GM18868 (cell line): ENCODE results near the gene SNX15.
A peak's percentile ranks its signal among the peaks of the same experiment; 100 is the strongest.
"Not testable (repeated sequence)": the region's sequence is repeated elsewhere in the genome, so short reads cannot be mapped to it uniquely, and the experiment has no call there.

ENCODE experiments used
- ATAC-seq: cut with Tn5 transposase; IDR thresholded peaks from one replicate; pipeline ENCODE4 v1.9.1; 2021; ENCODE audit warnings: mild to moderate bottlenecking, moderate library complexity; ENCODE audit not compliant: unreplicated experiment

SNX15 gene, protein sequence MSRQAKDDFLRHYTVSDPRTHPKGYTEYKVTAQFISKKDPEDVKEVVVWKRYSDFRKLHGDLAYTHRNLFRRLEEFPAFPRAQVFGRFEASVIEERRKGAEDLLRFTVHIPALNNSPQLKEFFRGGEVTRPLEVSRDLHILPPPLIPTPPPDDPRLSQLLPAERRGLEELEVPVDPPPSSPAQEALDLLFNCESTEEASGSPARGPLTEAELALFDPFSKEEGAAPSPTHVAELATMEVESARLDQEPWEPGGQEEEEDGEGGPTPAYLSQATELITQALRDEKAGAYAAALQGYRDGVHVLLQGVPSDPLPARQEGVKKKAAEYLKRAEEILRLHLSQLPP

DNA sequence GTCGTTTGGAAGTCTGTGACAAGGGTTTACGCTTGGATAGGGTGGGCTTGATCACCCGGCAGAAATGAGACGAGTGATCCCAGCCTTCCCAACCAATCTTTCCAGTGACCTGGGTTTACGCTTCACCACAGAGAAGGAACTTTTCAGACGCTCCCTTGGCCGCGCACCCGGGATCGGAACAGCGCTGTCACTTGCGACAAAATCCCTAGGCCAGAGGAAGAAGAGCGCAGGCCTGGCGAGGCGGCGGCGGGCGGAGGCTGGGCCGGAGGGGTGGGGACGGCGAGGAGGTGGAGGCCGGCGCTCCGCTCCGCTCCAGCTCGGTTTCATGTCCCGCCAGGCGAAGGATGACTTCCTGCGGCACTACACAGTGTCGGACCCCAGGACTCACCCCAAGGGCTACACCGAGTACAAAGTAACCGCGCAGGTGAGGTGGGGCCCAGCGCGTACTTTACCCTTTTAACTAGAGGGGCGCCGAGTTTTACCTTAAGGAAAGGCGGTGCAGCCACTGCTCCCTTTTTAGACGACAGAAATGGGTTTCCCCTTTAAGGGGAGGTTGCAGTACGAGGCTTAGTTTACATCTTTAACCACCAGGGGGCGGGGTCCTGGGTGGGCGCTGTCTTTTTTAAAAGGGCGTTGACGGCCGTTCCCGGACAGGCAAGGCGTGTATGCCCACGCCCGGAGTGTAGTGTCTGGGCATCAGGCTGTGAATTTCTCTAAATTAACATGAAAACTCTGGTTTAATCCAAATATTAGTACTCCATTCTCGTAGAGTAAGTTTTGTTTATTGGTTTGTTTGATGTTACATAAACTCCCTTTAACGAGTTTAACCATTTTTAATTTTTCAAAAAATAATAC lies at the start of gene SNX15:
Gene SNX15 (plus strand): TSS at position 227 of the 855 bp plus-strand sequence. CDS start 99 bp downstream, at position 326.
- ATAC-seq = peak; percentile 88

DNA sequence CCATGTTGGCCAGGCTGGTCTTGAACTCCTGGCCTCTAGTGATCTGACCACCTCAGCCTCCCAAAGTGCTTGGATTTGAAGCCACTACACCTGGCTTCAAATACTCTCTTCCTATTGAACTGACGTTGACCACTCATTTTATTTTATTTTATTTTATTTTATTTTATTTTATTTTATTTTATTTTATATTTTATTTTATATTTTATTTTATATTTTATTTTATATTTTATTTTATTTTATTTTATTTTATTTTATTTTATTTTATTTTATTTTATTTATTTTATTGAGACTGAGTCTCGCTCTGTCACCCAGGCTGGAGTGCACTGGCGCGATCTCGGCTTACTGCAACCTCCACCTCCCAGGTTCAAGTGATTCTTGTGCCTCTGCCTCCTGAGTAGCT lies 43.9 kb upstream of the SNX15 start:
- ATAC-seq = not testable (repeated sequence)

DNA sequence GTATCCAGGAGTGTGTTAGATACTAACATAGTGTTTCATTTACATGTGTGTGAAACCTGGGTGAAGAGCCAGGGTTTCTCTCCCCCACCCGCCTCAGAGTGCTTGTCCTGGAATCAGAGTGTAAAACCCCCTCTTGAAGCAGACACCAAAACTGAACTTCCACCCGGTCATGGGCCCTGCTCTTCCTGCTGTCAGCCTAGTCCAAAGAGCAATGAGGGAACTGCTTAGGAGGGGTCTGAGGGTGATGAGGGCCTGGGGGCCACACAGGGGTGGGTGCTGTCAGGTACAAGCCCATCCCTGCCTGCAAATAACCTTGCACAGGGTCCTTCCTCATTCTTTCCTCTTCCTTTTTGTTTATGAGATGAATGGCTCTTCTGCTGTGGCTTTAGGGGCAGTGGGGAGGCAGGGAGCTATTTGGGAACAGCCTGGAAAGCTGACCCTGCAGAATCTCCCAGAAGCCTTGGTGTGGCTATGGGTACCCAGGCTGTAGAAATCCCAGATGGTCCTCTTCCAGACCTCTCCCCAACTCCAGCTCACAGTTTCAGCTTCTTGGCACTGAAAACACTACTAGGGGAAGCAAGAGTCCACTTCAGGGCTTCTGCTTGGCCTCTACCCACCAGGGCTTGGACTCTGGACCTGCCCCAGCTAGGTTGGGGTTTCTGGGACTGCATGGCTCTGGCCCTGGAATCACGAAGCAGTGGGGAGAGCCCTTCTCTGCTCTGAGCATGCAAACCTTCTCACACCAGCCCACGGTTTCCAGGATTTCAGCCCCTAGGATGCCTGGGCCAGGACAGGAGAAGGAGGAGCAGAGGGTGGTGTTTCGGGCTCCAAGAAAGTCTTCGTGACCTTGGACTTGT lies 39.0 kb upstream of the SNX15 start:
- ATAC-seq = no peak

DNA sequence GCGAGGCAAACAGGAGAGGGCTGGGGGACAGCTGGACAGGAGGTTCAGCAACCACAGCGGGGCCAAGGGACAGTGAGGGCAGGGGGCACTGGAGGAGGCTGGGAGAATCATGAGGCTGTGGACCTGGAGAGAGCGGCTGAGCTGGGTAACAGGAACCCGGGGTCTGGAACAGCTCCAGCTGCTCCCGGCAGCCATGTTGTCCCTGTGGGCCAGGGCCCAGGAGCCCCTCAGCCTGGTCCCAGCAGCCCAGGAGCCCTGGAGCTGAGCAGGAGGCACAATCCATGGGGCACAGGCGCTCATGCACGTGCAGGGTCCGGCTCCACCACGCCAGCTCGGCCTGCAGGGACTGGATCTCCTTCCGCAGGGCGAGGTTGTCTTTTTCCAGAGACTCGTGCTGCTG lies 37.8 kb upstream of the SNX15 start:
- no peak for ATAC-seq

DNA sequence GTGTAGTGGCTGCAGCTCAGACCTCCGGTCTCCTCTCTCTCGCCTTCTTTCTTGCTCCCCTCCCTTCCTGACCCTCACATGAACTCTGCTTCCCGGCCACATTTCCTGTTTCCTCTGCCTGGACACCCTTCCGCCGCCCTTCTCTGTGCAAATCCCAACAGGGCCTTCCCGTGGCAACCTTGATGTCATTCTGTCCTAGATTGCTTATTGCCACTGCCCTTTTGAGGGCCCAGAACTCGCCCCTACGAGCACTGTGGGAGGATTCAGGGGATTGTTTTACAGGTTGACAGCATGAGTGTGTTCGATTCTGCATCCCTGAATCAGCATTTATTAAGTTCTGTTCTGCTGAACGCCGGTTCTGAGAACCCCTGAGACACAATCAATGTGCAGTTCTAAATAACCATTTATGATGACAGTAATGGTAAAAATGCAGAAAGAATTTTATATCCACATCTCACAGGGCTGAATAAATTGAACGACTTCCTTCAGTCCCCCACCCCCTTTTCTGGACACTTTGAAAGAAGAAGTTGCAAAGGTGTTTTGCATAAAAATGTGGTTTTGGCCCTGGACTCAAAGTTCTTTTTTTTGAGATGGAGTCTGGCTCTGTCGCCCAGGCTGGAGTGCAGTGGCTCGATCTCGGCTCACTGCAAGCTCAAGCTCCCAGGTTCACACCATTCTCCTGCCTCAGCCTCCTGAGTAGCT lies 36.9 kb upstream of the SNX15 start:
- no peak for ATAC-seq

DNA sequence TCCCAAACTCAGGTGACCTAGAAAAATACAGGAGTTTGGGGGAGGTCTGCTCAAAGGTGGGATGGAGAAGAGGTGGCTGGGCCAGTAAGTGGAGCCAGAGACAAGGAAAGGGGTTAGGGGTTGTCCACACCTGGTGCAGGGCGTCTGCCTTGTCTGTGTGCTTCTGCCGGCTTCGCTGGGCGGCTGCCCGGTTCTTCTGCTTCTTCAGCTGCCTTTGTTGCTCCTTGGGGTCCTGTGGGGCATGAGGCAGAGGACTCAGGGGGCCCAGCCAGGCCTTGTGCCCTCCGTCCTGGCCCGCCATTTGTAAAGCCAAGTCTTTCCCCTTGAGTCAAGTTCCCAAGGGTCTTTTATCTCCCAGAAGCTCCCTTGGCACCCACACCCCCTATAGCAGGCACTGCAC lies 32.9 kb upstream of the SNX15 start:
- no peak for ATAC-seq

DNA sequence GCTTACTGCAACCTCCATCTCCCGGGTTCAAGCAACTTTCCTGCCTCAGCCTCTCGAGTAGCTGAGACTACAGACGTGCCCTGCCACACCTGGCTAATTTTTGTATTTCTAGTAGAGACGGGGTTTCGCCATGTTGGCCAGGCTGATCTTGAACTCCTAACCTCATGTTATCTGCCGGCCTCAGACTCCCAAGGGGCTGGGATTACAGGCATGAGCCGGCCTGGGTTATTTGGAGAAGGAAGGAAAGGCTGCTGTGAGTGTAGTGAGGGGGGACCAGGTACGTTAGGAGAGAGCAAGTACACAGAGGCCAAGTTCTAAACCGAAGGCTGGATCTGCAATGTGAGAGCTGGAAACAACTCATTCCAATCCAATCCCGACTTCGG lies 30.9 kb upstream of the SNX15 start:
- ATAC-seq = no peak

DNA sequence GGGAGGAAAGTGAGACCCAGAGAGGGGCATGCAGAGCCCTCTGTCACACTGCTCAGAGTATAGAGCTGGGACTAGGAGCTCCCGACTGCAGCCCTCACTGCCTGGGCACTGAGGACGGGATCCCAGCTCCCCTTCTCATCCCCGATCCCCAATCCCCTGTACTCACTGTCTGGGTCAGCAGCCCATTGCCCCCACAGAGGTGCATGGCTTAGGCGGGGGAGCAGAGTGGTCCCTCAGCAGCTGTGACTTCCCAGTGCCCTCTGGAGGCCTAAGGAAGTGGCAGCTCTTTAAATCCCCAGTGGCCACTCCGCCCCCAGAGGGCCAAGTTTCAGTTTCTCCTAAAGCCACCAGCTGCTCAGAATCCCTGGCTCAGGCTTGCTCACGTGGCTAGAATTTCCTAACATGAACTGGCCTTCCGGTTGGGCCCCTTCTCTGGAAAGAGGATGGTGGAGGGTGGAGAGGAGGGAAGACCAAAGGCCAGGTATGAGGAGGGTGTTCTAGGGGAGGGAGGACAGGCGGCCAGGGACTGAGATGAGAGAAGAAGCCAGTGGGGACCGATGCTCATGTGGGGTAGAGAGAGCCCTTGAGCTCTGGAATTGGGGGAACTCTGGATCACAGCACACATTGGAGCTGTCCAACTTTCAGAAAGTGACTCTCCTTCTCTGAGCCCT lies 30.4 kb upstream of the SNX15 start, which contains the start of gene BATF2:
Gene BATF2 (minus strand): TSS at position 262 of the 671 bp plus-strand sequence. CDS start 57 bp downstream, at position 205.
- ATAC-seq = no peak

DNA sequence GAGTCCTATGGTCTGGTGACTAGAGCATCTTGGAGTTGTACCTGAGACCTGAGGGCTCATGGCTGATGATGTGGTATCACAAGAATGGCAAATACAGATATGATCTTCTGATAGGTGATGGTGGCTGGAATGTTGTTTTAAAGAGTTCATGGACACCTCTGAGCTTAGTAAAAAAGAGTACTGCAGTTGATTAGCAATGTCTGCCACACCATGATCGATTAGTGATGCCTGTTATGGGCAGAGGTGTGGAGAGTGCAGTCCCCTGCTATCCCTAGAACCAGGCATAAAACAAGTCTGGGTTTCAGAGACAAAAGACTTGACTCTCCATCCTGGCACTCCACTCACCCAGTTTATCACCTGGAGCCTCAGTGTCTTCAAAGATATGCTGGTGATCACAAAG lies 29.1 kb upstream of the SNX15 start:
- no peak for ATAC-seq

DNA sequence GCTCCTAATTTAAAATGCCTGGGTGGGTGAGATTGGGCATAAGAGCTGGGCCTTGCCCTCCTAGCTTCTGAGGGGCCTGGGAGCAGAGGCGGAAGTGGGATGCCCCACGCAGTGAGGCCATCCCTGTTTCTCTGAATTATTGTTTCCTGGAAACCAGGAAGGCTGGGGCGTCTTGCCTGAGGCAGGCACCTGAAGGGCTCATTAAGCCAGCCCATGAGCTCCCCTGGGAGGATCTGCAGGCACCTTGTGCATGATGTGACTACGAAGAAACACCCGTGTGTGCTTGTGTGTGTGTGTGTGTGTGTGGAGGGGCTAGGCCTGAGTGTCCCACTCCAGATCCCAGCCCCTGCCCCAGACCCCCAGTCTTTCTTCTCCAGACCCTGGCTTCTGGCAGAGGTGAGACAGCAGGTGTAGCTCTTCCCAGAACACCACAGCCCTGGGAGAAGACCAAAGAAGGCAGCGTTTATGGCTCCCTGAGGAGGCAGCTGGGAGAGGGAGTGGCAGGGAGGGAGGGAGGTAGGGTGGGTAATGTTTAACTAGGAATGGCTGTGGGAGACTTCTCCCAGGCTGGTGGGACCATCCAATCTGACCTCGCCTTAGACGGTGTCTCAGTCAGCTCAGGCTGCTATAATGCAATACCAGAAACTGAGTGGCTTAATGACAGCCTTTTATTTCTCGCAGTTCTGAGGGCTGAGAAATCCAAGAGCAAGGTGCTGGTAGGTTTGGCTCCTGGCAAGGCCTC lies 28.4 kb upstream of the SNX15 start:
- ATAC-seq = no peak

DNA sequence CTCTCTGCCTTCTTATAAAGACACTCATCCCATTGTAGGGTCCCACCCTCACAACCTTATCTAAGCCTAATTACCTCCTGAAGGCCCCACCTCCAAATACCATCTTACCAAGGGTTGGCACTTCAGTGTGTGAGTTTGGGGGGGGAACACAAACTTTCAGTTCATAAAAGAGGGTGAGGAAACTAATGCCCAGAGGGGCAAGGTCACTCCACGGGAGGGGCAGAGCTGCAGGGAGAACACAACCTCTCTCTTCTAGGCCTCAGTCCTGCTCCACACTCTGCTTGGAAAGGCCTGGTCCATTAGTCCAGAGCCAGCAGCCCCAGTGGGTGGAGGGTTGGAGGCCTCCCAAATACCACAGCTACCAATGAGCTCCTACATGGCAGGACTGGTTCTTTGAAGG lies 27.8 kb upstream of the SNX15 start:
- no peak for ATAC-seq

DNA sequence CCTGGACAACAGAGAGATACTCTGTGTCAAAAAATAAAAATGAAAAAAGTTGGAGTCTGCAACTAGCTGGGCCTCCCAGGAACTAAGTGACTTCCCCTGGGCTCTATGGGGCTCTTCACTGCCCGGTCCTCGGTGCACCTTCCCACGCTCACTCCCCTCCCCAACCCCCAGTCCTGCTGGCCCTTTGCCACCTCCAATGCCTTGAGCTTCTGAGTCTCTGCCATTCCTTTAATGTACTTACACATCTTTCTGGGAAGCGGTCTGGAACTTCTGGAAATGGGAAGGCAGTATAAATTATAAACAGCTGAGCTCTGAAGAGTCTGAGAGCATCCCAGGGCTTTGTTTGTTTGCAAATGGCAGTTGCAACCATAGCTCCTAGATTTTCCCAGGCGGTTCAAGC lies 24.5 kb upstream of the SNX15 start:
- ATAC-seq = no peak

DNA sequence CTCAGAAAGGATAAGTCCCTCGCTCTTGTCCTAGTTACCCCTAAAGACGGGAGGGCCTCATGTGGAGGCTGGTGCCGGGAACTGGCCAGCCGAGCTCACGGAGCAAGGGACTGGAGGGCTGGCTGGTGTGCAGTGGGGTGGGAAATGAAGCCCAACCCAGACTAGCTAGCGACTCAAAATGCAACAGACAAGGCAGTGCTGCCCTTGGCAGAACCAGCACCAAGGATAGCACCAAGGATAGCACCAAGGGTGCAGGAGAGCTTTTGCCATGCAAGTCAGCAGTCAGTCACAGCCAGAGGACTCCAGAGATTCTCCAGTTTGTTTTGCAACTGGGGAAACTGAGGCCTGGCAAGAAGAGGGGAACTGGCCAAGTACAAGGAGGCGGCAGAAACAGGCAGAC lies 24.0 kb upstream of the SNX15 start:
- no peak for ATAC-seq

DNA sequence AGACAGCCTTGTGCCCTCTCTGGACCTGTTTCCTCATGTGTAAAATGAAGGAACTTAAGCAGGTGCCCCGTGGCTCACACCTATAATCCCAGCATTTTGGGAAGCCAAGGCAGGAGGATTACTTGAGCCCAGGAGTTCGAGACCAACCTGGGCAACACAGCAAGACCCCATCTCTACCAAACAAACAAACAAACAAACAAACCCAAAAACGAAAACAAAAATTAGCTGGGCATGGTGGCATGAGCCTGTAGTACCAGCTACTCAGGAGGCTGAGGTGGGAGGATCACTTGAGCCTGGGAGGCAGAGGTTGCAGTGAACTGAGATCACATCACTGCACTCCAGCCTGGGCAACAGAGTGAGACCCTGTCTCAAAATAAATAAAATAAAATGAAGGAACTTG lies 23.3 kb upstream of the SNX15 start:
- ATAC-seq = not testable (repeated sequence)

DNA sequence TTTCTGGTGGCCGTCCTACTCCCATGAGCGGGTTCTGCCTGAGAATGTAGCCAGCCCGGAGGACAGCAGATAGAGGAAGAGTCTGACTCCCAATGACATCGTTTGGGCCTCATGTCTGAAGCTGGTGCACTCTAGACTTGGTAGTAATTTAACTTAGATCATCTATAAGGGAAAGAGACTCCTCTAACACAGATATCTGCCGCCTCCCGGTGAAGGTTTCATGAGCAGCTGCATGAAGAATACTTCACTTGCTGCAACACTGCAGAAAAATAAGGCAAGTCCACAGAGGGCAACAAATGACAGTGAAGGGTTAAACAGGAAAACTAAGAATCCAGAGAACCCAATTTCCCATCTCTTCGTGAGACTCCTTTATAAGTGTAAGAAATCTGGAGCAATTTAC lies 19.2 kb upstream of the SNX15 start:
- ATAC-seq = no peak

DNA sequence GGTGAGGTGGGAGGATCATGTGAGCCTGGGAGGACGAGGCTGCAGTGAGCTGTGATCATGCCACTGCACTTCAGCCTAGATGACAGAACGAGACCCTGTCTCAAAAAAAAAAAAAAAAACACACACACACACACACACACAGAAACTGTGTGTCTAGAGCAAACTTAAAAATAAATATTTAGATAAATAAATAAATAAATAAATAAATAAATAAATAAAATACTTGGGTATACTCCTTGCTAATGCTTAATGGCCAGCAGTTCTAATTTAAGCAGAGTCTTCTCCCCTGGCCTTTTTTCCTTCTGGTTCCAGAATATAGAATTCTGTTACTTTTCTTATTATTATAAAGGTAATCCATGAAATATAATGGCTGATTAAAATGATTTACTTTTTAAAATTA lies 18.4 kb upstream of the SNX15 start:
- ATAC-seq = no peak

DNA sequence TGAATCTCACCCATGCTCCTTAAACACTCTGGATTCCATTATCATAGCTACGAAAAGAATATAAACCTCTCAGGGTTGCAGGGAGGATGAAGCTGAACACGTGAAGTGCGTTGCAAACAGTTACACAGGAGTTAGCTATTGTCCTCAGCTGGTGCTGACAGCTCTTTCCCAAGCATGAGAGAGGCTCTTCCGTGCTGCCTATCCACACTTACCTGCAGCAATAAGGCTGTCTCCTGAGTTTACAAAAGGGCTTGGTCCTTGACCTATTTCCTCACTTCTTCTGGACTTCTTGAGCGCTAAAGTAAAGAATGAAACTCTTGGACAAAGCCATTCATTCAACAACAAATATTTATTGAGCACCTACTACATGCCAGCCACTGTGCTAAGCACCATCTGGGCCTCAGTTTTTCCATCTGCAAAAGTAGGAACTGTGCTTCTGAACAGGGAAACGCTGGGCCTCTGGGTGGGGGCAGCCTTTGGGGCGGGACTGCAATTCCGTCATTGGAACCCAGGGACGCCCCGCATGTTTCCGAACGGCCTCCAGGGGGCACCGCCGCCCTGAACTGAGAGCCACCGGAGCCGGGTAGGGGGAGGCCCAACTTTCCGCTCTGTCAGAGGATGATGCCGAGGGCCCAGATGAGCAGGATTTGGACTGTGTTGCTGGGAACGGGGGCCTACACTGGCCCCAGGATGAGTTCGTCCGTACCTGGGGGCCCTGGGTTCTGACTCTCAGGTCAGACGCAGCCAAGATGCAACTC lies 13.9 kb upstream of the SNX15 start:
- peak; percentile 76 for ATAC-seq

DNA sequence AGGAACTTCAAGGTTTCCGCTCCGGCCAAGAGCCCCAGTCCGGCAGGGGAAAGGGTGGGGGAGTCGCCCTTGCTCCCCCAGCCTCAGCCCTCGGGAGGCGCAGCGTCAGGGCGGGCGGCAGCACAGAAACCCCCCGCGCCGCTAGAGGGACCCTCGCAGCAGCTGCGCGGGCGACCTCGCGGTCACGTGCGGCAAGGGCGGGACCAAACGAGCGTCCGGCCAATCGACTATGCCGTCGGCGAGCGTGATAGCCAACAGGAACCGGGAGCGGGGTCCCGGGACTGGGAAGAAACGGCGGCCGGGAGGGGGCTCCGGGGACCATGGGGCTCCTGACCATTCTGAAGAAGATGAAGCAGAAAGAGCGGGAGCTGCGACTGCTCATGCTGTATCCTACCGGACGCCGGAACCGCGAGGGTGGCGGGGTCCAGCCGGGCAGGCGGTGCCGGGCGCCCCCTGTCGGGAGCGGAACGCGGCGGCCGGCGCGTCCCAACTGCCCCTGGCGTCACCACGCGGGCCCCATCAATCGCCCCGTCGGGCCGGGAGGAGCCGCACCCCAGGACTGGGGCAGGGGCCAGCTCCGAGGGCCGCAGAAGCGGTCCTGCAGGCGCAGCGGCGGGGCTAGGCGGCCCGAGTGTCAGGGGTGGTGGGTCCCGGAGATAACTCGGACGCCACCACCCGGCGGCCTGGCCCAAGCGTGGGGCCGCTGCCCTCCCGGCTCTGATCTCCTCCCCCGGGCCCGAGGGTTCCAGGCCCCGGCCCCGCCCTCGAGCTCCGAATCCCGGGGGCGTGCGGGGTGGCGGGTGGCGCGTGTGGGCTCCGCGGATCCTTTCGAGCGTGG lies 13.1 kb upstream of the SNX15 start, which contains the start of gene ARL2:
Gene ARL2 (plus strand): TSS at position 273 of the 838 bp plus-strand sequence. CDS start 48 bp downstream, at position 321.
- peak; percentile 69 for ATAC-seq
